HEK293 (cell line): ENCODE data around the gene STX18.

Experiments
- CTCF ChIA-PET: fragments of 350-600 bp; formaldehyde crosslinking; extraction: SDS; loops from one replicate; lab custom pipeline; 2021; ENCODE audit warnings: antibody characterized with exemption; lab: Yijun Ruan, JAX
- POLR2A ChIA-PET: fragments of 300-600 bp; formaldehyde crosslinking; extraction: SDS; loops from one replicate; lab custom pipeline; 2020; ENCODE audit warnings: antibody characterized with exemption, inconsistent platforms; lab: Yijun Ruan, JAX
- H3K27ac ChIP-seq: fragments of 200-500 bp; sonication (Bioruptor generic); 2 replicates; pipeline ENCODE4 v1.5.1; 2014; ENCODE audit warnings: low read depth, low read length, control low read depth, inconsistent platforms; ENCODE audit errors: extremely low read depth
- H3K36me3 ChIP-seq, 2 experiments: fragments of 200-500 bp in 1 of 2; sonication (Bioruptor generic) in 1 of 2; 1 replicate in 1 of 2; 2 replicates in 1 of 2; pipeline ENCODE4 v1.5.1; 2014 to 2017; ENCODE audit warnings: inconsistent platforms in 2 of 2, low read length in 2 of 2; ENCODE audit not compliant: control insufficient read depth in 2 of 2, insufficient read depth in 1 of 2
- H3K4me1 ChIP-seq: fragments of 200-500 bp; sonication (Bioruptor generic); 2 replicates; pipeline ENCODE4 v1.5.1; 2014; ENCODE audit warnings: mild to moderate bottlenecking, low read length, inconsistent platforms; ENCODE audit not compliant: control insufficient read depth, insufficient read depth
- H3K4me3 ChIP-seq: 2 replicates; pipeline ENCODE4 v1.5.1; 2011; ENCODE audit warnings: low read depth, mild to moderate bottlenecking, control low read depth, low read length, moderate library complexity
- H3K9me3 ChIP-seq: fragments of 200-500 bp; sonication (Bioruptor generic); 2 replicates; pipeline ENCODE4 v1.5.1; 2014; ENCODE audit warnings: low read depth, low read length, inconsistent platforms; ENCODE audit not compliant: control insufficient read depth, insufficient read depth
- GLI4 ChIP-seq: fragments of 450-650 bp; formaldehyde crosslinking; IDR thresholded peaks from 2 replicates; pipeline ENCODE4 v1.5.1; 2016; ENCODE audit warnings: missing biosample characterization, missing genetic modification characterization
- HOXD13 ChIP-seq: sonication (generic); formaldehyde crosslinking; IDR thresholded peaks from 2 replicates; pipeline ENCODE4 v1.8.0; 2022; ENCODE audit warnings: missing genetic modification reagents, borderline replicate concordance
- MZF1 ChIP-seq: fragments of 450-650 bp; formaldehyde crosslinking; IDR thresholded peaks from 2 replicates; pipeline ENCODE4 v1.5.1; 2017; ENCODE audit warnings: missing biosample characterization, missing genetic modification characterization, borderline replicate concordance
- SCRT2 ChIP-seq: fragments of 450-650 bp; formaldehyde crosslinking; IDR thresholded peaks from 2 replicates; pipeline ENCODE4 v1.5.1; 2016; ENCODE audit warnings: missing biosample characterization, missing genetic modification characterization
- SETDB1 ChIP-seq: IDR thresholded peaks from one replicate; pipeline ENCODE4 v1.6.1; 2017; ENCODE audit warnings: mild to moderate bottlenecking, low read length, moderate library complexity, mixed read lengths; ENCODE audit not compliant: insufficient read length
- ZBTB20 ChIP-seq: fragments of 450-650 bp; formaldehyde crosslinking; IDR thresholded peaks from 2 replicates; pipeline ENCODE4 v1.5.1; 2016; ENCODE audit warnings: missing biosample characterization, missing genetic modification characterization
- ZIC2 ChIP-seq: fragments of 450-650 bp; formaldehyde crosslinking; IDR thresholded peaks from 2 replicates; pipeline ENCODE4 v1.5.1; 2016; ENCODE audit warnings: missing biosample characterization, missing genetic modification characterization
- ZNF138 ChIP-seq: fragments of 450-650 bp; formaldehyde crosslinking; IDR thresholded peaks from 2 replicates; pipeline ENCODE4 v1.5.1; 2016; ENCODE audit warnings: missing biosample characterization, missing genetic modification characterization, borderline replicate concordance
- ZNF169 ChIP-seq: fragments of 450-650 bp; formaldehyde crosslinking; IDR thresholded peaks from 2 replicates; pipeline ENCODE4 v1.5.1; 2016; ENCODE audit warnings: missing biosample characterization, missing genetic modification characterization
- ZNF19 ChIP-seq: fragments of 450-650 bp; formaldehyde crosslinking; IDR thresholded peaks from 2 replicates; pipeline ENCODE4; 2016; ENCODE audit warnings: missing biosample characterization, missing genetic modification characterization, low read depth
- ZNF239 ChIP-seq: fragments of 450-650 bp; formaldehyde crosslinking; IDR thresholded peaks from 2 replicates; pipeline ENCODE4 v1.5.1; 2016; ENCODE audit warnings: missing biosample characterization, missing genetic modification characterization
- ZNF248 ChIP-seq: fragments of 450-650 bp; formaldehyde crosslinking; IDR thresholded peaks from 2 replicates; pipeline ENCODE4 v1.5.1; 2017; ENCODE audit warnings: missing biosample characterization, missing genetic modification characterization
- ZNF416 ChIP-seq: fragments of 450-650 bp; formaldehyde crosslinking; IDR thresholded peaks from 2 replicates; pipeline ENCODE4 v1.5.1; 2016; ENCODE audit warnings: missing biosample characterization, missing genetic modification characterization
- ZNF433 ChIP-seq: fragments of 450-650 bp; formaldehyde crosslinking; IDR thresholded peaks from 2 replicates; pipeline ENCODE4 v1.5.1; 2016; ENCODE audit warnings: missing biosample characterization, missing genetic modification characterization, low read depth
- ZNF48 ChIP-seq: fragments of 450-650 bp; formaldehyde crosslinking; IDR thresholded peaks from 2 replicates; pipeline ENCODE4 v1.5.1; 2016; ENCODE audit warnings: missing biosample characterization, missing genetic modification characterization
- ZNF529 ChIP-seq: fragments of 450-650 bp; formaldehyde crosslinking; IDR thresholded peaks from 2 replicates; pipeline ENCODE4 v1.5.1; 2017; ENCODE audit warnings: missing genetic modification characterization, missing biosample characterization; ENCODE audit not compliant: insufficient replicate concordance
- ZNF624 ChIP-seq: fragments of 450-650 bp; formaldehyde crosslinking; IDR thresholded peaks from 2 replicates; pipeline ENCODE4 v1.5.1; 2017; ENCODE audit warnings: missing biosample characterization, missing genetic modification characterization
- ZNF626 ChIP-seq: fragments of 450-650 bp; sonication (Bioruptor Pico); formaldehyde crosslinking; IDR thresholded peaks from 2 replicates; pipeline ENCODE4 v1.5.1; 2018; ENCODE audit warnings: missing biosample characterization, missing genetic modification characterization, inconsistent platforms
- ZNF768 ChIP-seq: fragments of 450-650 bp; formaldehyde crosslinking; IDR thresholded peaks from 2 replicates; pipeline ENCODE4 v1.5.1; 2018; ENCODE audit warnings: missing biosample characterization, mild to moderate bottlenecking, missing genetic modification characterization
- ZNF837 ChIP-seq: fragments of 450-650 bp; formaldehyde crosslinking; IDR thresholded peaks from 2 replicates; pipeline ENCODE4 v1.5.1; 2016; ENCODE audit warnings: missing biosample characterization, missing genetic modification characterization
- TF ChIP-seq, protein P1 (sequence below): fragments of 450-650 bp; formaldehyde crosslinking; IDR thresholded peaks from 2 replicates; pipeline ENCODE4 v1.5.1; 2016; ENCODE audit warnings: missing biosample characterization, missing genetic modification characterization
- TF ChIP-seq, protein P2 (sequence below): fragments of 450-650 bp; formaldehyde crosslinking; IDR thresholded peaks from 2 replicates; pipeline ENCODE4 v1.5.1; 2017; ENCODE audit warnings: missing biosample characterization, mild to moderate bottlenecking, missing genetic modification characterization, moderate library complexity

The STX18 gene

DNA sequence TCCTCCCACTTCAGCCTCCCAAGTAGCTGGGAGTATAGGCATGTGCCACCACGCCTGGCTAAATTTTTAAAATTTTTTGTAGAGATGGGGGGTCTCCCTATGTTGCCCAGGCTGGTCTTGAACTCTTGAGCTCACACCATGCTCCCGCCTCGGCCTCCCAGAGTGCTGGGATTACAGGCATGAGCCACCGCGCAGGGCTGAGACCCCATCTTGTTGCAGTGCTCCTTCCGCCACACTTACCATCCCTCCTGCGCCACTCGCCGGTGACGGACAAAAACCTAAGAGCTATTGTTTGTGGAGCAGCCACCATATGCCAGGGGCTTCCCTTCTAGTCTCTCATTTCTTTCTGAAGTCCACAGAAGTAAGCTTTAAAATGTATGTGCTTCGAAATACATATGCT lies 120.5 kb downstream of the STX18 start:
- POLR2A ChIA-PET, result no interaction called here
- Histone ChIP-seq H3K4me3 (no peak overlapping the region), H3K27ac (no peak overlapping the region), H3K36me3 (peaks cover 0 to 63% of the 10 kb centered on the region in 2 experiments; a peak in 1 of 3 replicates), H3K4me1 (no peaks in the 10 kb centered on the region), H3K9me3 (no peaks in the 10 kb centered on the region)
- TF ChIP-seq ZNF433 (no peak), ZNF624 (no peak)
- CTCF ChIA-PET, result interaction anchor here (0.6 kb wide), 1 partner anchor 227 kb away, joined by 3 read pairs; no protein-coding TSS in a partner anchor

DNA sequence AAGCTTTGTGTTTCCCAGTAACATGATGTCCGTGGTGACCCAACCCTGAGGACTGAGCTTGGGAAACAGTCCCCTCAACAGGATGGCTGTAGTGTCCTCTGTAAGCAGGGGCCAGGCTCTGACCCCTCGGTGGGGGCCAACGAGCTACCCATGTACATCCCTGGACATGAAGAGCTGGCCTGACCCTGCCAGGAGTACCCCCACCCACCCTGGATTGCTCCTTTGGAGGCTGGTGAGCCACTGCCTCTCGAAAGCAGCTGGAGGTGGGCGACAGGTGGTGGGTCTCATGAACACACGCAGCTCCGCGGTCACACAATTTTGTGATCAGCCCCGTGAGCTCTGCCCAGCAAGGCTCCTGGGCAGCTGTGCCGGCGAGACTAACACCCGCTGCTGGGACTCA lies 121.4 kb downstream of the STX18 start:
- H3K36me3 ChIP-seq, result peaks cover 0 to 68% of the 10 kb centered on the region in 2 experiments; a peak in 1 of 3 replicates
- H3K9me3 ChIP-seq, result no peaks in the 10 kb centered on the region
- no peak overlapping the region for H3K4me3 ChIP-seq
- TF ChIP-seq MZF1, result no peak
- peak; percentile 70; the same call in 1 of the 2 replicates for TF ChIP-seq SCRT2
- no peaks in the 10 kb centered on the region for H3K4me1 ChIP-seq
- H3K27ac ChIP-seq, result no peak overlapping the region
- CTCF ChIA-PET, result no interaction called here
- POLR2A ChIA-PET, result no interaction called here

DNA sequence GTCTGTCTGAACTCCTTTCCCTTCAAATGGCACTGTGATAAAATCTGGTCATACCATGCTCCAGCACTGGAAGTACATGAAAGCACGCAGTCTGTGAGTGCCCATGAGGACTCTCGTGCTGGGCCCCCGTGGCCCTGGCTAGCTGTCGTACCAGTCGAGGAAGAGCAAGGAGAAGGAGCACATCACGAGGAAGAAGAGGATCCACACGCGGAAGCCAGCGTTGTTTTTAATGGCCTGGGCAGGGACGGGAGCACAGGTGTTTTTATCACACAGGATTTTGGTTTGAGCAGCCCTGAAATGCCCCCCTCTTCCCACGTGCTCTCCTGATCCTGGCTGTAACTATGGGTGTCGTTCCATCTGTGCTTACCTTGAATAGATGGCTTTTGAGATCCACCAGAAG lies 122.0 kb downstream of the STX18 start:
- no peak for TF ChIP-seq ZNF837 (tag by site-specific recombination)
- no peak for TF ChIP-seq ZNF239 (tag by site-specific recombination)
- TF ChIP-seq ZNF529 (tag by site-specific recombination), result no peak
- no peak for TF ChIP-seq ZNF19 (tag by site-specific recombination)
- TF ChIP-seq HOXD13 (CRISPR knock-in tag), result no peak
- no peak for TF ChIP-seq ZNF626 (tag by site-specific recombination)
- TF ChIP-seq SETDB1, result no peak
- no peak for TF ChIP-seq GLI4 (tag by site-specific recombination)
- TF ChIP-seq ZNF768, result no peak
- TF ChIP-seq ZNF138 (tag by site-specific recombination), result no peak
- TF ChIP-seq ZNF48 (tag by site-specific recombination), result no peak
- TF ChIP-seq ZBTB20 (tag by site-specific recombination), result no peak
- TF ChIP-seq, protein P1, sequence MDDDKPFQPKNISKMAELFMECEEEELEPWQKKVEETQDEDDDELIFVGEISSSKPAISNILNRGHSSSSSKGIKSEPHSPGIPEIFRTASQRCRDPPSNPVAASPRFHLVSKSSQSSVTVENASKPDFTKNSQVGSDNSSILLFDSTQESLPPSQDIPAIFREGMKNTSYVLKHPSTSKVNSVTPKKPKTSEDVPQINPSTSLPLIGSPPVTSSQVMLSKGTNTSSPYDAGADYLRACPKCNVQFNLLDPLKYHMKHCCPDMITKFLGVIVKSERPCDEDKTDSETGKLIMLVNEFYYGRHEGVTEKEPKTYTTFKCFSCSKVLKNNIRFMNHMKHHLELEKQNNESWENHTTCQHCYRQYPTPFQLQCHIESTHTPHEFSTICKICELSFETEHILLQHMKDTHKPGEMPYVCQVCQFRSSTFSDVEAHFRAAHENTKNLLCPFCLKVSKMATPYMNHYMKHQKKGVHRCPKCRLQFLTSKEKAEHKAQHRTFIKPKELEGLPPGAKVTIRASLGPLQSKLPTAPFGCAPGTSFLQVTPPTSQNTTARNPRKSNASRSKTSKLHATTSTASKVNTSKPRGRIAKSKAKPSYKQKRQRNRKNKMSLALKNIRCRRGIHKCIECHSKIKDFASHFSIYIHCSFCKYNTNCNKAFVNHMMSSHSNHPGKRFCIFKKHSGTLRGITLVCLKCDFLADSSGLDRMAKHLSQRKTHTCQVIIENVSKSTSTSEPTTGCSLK (tag by site-specific recombination), result no peak
- no peak for TF ChIP-seq ZNF248
- TF ChIP-seq ZNF416, result no peak
- TF ChIP-seq ZIC2, result no peak
- no peak for TF ChIP-seq ZNF169 (tag by site-specific recombination)
- TF ChIP-seq, protein P2, sequence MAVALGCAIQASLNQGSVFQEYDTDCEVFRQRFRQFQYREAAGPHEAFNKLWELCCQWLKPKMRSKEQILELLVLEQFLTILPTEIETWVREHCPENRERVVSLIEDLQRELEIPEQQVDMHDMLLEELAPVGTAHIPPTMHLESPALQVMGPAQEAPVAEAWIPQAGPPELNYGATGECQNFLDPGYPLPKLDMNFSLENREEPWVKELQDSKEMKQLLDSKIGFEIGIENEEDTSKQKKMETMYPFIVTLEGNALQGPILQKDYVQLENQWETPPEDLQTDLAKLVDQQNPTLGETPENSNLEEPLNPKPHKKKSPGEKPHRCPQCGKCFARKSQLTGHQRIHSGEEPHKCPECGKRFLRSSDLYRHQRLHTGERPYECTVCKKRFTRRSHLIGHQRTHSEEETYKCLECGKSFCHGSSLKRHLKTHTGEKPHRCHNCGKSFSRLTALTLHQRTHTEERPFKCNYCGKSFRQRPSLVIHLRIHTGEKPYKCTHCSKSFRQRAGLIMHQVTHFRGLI (tag by site-specific recombination), result no peak
- Histone ChIP-seq H3K4me3 (no peak overlapping the region), H3K4me1 (no peaks in the 10 kb centered on the region), H3K9me3 (no peaks in the 10 kb centered on the region), H3K27ac (no peak overlapping the region), H3K36me3 (peaks cover 0 to 64% of the 10 kb centered on the region in 2 experiments; a peak in 1 of 3 replicates)
- ChIA-PET POLR2A (interaction anchor here (0.6 kb wide), 1 partner anchor 44 kb away, joined by 6 read pairs; no protein-coding TSS in a partner anchor), CTCF (no interaction called here)
